ENCODE results near the gene RPTOR.
A peak's percentile ranks its signal among the peaks of the same experiment; 100 is the strongest.

RPTOR gene

GRCh38 chr17:80939151-80940145 lies 394.8 kb downstream of the RPTOR start:
- Histone ChIP-seq H3K27ac (replicated peaks) (peak overlapping the region; percentile 68), H3K4me3 (replicated peaks; ENCODE audit: insufficient read depth, low read length) (no peak overlapping the region), H3K27me3 (ENCODE audit: insufficient read depth, poor library complexity, severe bottlenecking) (no peaks in the 10 kb centered on the region)
- DNase-seq (ENCODE audit: low read depth in 1 of 2, low spot score in 1 of 2), result no peak
- no peak for TF ChIP-seq POLR2AphosphoS5 (IDR thresholded peaks at IDR 0.05; ENCODE audit: low read depth)
- TF ChIP-seq SPI1 (IDR thresholded peaks at IDR 0.05; ENCODE audit: borderline replicate concordance, low read depth), result no peak
- TF ChIP-seq REST (IDR thresholded peaks at IDR 0.05; ENCODE audit: insufficient replicate concordance, low read depth), result no peak
- no peak for TF ChIP-seq GABPA (IDR thresholded peaks at IDR 0.05; ENCODE audit: low read depth)
- no peak for TF ChIP-seq CTCF (IDR thresholded peaks at IDR 0.05; ENCODE audit: insufficient read depth, low read length)

DNA sequence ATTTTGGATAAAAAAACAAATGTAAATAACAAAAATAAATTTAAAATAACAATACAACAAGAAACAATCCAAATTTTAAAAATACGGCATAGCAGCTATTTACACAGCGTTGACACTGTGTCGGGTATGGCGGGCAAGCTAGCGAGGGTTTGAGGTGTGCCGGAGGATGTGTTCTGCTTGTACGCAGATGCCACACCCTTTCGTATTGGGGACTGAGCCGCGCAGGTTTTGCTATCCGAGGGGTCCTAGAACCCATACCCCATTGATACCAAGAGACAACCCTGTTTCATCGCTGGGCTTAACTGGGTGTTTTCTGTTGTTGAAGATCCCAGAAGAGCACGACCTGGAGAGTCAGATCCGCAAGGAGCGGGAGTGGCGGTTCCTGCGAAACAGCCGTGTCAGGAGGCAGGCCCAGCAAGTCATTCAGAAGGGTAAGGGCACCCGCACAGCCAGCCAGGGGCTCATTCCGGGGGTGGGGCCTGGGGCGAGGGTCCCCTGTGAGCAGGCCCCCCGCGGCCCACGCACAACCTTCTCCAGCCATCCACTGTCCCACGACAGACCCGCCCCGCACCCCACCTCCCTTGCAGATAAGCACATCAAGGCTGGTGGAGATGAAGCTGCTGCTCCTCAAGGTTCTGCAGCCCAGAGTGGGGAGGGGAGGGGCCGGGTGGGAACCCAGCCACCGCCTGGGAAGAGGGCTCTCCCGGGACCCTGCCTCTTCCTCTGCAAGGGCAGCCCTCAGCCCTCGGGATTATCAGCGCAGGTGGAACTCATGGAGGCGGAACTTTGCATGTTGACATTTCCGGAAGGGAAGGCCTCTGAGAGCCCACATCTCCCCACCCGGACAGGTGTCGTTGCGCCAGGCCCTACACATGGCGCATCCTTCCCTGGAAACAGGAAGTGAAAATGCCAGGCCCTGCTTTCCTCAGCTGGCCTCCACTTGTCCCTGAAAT lies 395.8 kb downstream of the RPTOR start:
- H3K4me3 ChIP-seq (replicated peaks; ENCODE audit: insufficient read depth, low read length), result no peak overlapping the region
- TF ChIP-seq SPI1 (IDR thresholded peaks at IDR 0.05; ENCODE audit: borderline replicate concordance, low read depth), result peak; percentile 51; the same call in 1 of the 2 replicates
- TF ChIP-seq REST (IDR thresholded peaks at IDR 0.05; ENCODE audit: insufficient replicate concordance, low read depth), result no peak
- DNase-seq (ENCODE audit: low read depth in 1 of 2, low spot score in 1 of 2), result peak in 1 of 2 experiments; percentile 68
- no peaks in the 10 kb centered on the region for H3K27me3 ChIP-seq (ENCODE audit: insufficient read depth, poor library complexity, severe bottlenecking)
- H3K27ac ChIP-seq (replicated peaks), result no peak overlapping the region

- no peak overlapping the region for H3K27ac ChIP-seq (replicated peaks)
- no peak for TF ChIP-seq GABPA (IDR thresholded peaks at IDR 0.05; ENCODE audit: low read depth)
- TF ChIP-seq SPI1 (IDR thresholded peaks at IDR 0.05; ENCODE audit: borderline replicate concordance, low read depth), result no peak
- TF ChIP-seq REST (IDR thresholded peaks at IDR 0.05; ENCODE audit: insufficient replicate concordance, low read depth), result no peak
- TF ChIP-seq CTCF (IDR thresholded peaks at IDR 0.05; ENCODE audit: insufficient read depth, low read length), result no peak
- TF ChIP-seq POLR2AphosphoS5 (IDR thresholded peaks at IDR 0.05; ENCODE audit: low read depth), result no peak
These were observed 396.5 kb downstream of the RPTOR start for GRCh38 chr17:80941171-80941570.

More at GRCh38 chr17:80941171-80941570, 396.5 kb downstream of the RPTOR start:
- DNase-seq (ENCODE audit: low read depth in 1 of 2, low spot score in 1 of 2), result no peak
- Histone ChIP-seq H3K4me3 (replicated peaks; ENCODE audit: insufficient read depth, low read length) (no peak overlapping the region), H3K27me3 (ENCODE audit: insufficient read depth, poor library complexity, severe bottlenecking) (no peaks in the 10 kb centered on the region)
